Stimulated activated CD4-positive, alpha-beta T cell treated with anti-CD3 and anti-CD28 coated beads, Interleukin-2, amount 100 ng/mL, for 48 hours (primary cell): ENCODE results near the gene ZNF438.
"Not testable (repeated sequence)": the region's sequence is repeated elsewhere in the genome, so short reads cannot be mapped to it uniquely, and the experiment has no call there.

Experiments used
- DNase-seq, 2 donors: peaks; one replicate each; pipeline ENCODE4 v3.0.0-alpha.2; 2020

The ZNF438 gene

DNA sequence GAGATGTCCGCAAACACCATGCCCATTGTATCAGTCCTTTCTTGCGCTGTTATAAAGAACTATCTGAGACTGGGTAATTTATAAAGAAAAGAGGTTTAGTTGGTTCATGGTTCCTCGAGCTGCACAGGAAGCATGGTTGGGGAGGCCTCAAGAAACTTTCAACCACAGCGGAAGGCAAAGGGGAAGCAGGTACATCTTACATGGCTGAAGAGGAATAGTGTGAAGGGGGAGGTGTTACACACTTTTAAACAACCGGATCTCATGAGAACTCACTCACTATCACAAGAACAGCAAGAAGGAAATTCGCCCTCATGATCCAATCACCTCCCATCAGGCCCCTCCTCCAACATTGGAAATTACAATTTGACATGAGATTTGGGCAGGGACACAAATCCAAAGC, 48.5 kb downstream of the ZNF438 start:
- DNase-seq: not testable (repeated sequence)

GRCh38 chr10:30980951-30981616, 50.6 kb downstream of the ZNF438 start:
- no peak for DNase-seq

DNA sequence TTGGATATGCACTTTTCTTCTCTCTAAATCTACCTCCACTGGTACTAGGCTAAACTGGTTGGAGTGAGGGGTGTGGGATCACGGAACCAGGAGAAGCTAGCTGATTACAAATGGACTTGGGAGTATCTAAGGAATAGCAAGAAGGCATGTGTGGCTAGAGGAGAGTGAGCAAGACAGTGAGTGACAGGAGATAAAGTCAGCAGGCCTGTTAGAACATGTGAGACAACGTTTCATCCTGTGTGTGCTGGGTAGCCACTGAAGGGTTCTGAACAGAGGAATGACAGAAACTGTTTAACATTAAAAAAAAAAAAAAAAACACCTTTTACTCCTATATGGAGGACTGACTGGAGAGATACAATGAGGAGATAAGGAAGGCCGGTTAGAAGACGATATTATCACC, 51.7 kb downstream of the ZNF438 start:
- no peak for DNase-seq

GRCh38 chr10:30978843-30979242, 52.8 kb downstream of the ZNF438 start:
- DNase-seq: no peak

DNA sequence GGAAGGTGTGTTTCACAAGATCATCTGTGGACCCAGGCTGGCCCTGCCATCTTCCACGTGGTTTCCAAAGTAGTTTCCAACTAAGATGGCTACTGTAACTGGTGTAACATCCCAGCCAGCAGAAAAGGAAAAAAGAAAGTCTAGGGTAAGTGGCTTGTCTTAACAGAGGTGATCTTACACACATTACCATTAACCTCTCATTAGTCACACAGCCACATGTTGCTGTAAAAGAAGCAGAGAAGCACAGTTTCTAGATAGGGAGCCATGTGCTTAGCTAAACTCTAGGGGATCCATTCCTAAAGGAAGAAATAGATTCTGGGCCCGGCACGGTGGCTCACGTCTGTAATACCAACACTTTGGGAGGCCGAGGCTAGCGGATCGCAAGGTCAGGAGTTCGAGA, 54.3 kb downstream of the ZNF438 start:
- DNase-seq: no peak

GRCh38 chr10:30974773-30975415, 56.8 kb downstream of the ZNF438 start:
- no peak for DNase-seq

DNA sequence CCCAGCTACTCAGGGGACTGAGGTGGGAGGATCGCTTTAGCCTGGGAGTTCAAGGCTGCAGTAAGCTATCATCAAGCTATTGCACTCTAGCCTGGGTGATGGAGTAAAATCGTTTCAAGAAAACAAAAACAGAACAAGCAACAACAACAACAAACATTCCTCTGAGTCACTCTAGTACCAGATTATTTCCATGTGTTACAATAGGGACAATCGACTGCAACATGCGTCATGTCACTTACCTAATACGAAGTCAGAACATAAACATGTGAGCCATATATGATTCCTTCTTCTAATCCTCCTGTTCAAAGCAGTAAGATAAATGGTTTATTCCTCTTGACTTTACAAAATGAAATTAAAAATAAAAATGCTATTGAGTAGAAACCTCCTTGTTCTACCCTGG, 57.3 kb downstream of the ZNF438 start:
- no peak for DNase-seq

GRCh38 chr10:30973737-30974136, 57.9 kb downstream of the ZNF438 start:
- DNase-seq: no peak

GRCh38 chr10:30970760-30971460, 60.8 kb downstream of the ZNF438 start:
- no peak for DNase-seq

- no peak for DNase-seq
Measured at GRCh38 chr10:30968711-30969110, 63.0 kb downstream of the ZNF438 start.

DNA sequence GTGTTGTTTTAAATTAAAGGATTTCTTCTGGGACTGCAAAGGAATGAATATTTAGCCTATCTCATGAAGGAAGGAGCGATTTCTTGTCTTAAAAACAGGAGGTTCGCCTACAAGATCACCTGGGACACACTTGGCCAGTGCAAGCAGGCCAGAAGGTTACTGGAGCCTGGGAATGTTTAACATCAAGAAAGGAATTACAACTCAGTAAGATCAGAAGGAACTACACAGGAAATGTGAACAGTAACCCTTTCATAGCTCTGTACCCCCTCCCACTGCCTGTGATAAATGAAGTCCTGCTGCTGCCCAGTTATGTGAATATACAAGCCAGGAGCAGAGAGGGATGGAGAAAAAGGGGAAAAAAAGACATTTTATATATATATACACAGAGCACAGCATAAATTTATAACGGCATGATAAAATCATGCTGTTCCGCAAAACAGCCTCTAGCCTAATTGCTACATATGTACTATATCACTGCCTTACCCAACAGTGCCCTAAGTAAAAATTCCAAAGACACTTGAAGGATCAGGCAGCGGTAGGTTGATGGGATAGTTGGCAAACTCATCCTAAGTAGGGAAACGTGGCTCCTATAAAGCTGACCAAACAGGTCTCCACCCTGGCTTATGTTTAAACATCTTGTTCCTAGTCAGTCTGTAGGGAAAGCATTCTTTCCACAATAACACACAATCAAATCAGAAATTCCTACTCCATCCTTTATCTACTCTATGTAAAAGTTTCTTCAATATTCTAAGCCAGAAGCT, 63.8 kb downstream of the ZNF438 start:
- DNase-seq: no peak

DNA sequence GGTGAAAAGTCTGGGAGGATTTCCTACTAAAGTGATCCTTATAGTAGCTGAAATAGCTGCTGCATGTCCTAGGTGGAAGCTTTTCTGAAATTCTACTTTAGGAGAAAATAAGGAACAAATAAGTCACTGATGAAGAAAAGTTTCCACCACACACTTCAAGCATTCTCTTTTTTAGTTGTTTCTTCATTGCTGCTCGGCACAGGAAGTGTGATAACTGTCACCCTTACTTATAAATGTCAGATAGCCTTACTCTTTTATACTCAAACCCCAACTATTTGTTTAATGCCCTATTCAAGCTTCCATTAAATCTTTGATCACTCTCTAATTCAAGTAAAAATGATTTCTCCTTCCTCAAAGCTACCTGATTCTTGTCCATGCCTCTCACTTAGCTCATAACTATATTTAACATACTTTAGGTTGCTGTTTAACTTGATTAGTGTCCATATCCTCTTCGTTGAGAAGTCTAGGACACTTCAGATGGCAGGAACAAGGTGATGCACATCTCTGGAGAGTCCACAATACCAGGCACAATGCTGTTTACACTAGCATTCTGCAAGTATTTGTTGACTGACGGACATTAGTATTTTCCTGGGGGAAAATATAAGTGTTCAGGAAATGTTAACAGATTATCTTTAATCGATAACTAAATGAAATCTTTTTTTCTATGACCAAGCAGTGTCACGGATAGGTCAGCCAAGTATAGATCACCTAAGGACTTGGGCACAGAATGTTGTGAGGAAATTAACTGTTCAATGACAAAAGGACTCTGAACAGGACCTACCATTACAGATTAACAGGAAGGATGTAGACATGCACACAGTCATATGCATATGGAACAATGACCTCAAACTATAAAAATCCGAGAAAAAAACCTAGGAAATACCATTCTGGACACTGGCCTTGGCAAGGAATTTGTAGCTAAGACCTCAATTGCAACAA, 67.4 kb downstream of the ZNF438 start:
- no peak for DNase-seq

- no peak for DNase-seq
Measured at GRCh38 chr10:30962522-30962921, 69.1 kb downstream of the ZNF438 start.

GRCh38 chr10:30959836-30960210, 71.8 kb downstream of the ZNF438 start:
- DNase-seq: no peak

- DNase-seq: not testable (repeated sequence)
Measured at GRCh38 chr10:30949218-30949617, 82.4 kb downstream of the ZNF438 start.

GRCh38 chr10:30944005-30944404, 87.7 kb downstream of the ZNF438 start:
- DNase-seq: no peak

DNA sequence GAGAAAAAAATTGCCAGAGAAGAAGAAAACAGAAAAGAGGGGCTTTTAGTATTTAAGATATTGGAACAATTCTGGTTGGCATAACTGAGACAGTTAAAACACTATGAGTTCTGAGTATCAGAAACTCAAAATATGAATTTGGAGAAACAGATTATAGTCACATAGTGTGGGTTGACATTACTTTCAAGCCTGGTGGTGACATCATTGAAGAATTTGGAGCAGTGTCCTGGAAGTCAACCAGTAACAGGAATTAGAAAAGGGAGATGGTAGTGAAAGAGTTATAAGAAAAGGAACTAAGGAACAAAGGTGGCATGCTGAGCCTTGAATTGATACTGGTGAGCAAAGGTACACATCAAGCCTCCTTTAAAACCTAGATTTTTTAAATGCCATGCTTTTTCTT, 88.2 kb downstream of the ZNF438 start:
- DNase-seq: no peak

DNA sequence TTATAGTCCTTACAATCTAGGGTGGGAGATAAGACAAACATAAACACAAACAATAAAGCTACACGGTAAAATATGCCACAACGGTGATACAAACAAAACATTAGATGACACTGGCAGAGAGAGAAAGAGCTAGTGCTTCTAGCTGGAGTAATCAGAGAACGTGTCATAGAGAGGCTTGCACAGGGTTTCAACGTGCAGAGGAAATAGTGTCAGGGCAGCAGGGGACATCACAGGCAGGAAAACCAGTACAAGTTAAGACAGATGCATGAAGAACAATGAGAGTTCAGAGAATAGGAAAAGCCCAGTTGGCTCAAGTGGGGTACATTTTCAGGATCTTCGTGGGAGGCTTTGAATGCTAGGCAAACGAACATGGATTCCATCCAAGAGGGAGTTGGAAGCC, 91.4 kb downstream of the ZNF438 start:
- no peak for DNase-seq

GRCh38 chr10:30939643-30940251, 91.9 kb downstream of the ZNF438 start:
- DNase-seq: no peak

GRCh38 chr10:30935078-30935477, 96.6 kb downstream of the ZNF438 start:
- no peak for DNase-seq

DNA sequence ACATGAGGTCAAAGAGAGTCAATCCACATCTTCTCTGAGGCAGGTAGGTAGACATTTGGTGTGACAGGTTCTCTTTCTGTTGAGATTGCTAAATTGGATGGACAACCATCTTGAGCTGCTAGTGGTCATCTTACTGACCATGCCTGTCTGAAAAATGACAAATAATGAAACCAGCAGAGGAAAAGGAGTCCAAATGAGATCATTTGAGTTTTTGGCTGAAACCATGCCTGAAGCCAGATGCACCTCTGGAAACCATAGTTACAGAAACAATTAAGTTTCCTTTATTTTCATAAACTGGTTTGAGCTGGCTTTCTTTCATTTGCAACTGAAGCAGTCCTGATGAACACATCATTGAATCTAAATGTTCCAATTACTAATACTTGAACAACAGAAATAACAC, 100.6 kb downstream of the ZNF438 start:
- DNase-seq: no peak
